ENCODE measurements around the gene PCAT6.
"Not testable (repeated sequence)": the region's sequence is repeated elsewhere in the genome, so short reads cannot be mapped to it uniquely, and the experiment has no call there.

- TF ChIP-seq, protein P1, sequence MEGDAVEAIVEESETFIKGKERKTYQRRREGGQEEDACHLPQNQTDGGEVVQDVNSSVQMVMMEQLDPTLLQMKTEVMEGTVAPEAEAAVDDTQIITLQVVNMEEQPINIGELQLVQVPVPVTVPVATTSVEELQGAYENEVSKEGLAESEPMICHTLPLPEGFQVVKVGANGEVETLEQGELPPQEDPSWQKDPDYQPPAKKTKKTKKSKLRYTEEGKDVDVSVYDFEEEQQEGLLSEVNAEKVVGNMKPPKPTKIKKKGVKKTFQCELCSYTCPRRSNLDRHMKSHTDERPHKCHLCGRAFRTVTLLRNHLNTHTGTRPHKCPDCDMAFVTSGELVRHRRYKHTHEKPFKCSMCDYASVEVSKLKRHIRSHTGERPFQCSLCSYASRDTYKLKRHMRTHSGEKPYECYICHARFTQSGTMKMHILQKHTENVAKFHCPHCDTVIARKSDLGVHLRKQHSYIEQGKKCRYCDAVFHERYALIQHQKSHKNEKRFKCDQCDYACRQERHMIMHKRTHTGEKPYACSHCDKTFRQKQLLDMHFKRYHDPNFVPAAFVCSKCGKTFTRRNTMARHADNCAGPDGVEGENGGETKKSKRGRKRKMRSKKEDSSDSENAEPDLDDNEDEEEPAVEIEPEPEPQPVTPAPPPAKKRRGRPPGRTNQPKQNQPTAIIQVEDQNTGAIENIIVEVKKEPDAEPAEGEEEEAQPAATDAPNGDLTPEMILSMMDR (IDR thresholded peaks at IDR 0.05), result not testable (repeated sequence)
- TF ChIP-seq POLR2A (IDR thresholded peaks at IDR 0.05), result not testable (repeated sequence)
Measured at GRCh38 chr1:202794931-202795330, 15.8 kb upstream of the PCAT6 start.
